A673 (cell line): ENCODE results near the gene MLEC.

Experiments
- EZH2 ChIP-seq: fragments of 200-600 bp; sonication (generic); IDR thresholded peaks from 2 replicates; pipeline ENCODE4 v1.6.1; 2017; ENCODE audit warnings: borderline replicate concordance, low read depth, mild to moderate bottlenecking, mixed read lengths, antibody characterized with exemption, low read length; ENCODE audit not compliant: poor library complexity, severe bottlenecking
- TF ChIP-seq, protein P1 (sequence below): fragments of 300-800, 200-600 bp; sonication (generic); conservative IDR thresholded peaks from 2 replicates; pipeline ENCODE4 v1.5.1; 2017; ENCODE audit warnings: low read depth, mild to moderate bottlenecking, antibody characterized with exemption, low read length, moderate library complexity, mixed read lengths

DNA sequence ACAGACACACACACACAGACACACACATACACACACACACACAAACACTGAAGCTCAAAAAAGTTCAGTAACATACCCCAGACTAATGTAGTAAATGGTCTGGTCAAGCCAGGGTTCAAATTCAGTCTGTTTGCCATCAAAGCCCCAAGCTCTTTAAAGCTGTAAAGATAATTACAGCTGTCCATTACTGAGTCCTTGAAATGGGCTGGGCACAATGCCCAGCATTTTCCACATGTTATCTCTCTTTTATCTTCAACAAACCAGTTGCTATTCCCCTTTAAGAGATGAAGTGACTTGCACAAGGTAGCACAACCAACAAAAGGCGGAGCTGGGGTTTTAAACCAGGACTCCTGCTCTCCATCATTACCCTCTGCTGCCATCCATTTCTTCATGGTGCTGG lies 15.7 kb downstream of the MLEC start:
- TF ChIP-seq, protein P1, sequence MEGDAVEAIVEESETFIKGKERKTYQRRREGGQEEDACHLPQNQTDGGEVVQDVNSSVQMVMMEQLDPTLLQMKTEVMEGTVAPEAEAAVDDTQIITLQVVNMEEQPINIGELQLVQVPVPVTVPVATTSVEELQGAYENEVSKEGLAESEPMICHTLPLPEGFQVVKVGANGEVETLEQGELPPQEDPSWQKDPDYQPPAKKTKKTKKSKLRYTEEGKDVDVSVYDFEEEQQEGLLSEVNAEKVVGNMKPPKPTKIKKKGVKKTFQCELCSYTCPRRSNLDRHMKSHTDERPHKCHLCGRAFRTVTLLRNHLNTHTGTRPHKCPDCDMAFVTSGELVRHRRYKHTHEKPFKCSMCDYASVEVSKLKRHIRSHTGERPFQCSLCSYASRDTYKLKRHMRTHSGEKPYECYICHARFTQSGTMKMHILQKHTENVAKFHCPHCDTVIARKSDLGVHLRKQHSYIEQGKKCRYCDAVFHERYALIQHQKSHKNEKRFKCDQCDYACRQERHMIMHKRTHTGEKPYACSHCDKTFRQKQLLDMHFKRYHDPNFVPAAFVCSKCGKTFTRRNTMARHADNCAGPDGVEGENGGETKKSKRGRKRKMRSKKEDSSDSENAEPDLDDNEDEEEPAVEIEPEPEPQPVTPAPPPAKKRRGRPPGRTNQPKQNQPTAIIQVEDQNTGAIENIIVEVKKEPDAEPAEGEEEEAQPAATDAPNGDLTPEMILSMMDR = no peak
- no peak for TF ChIP-seq EZH2
